HG03039 (cell line): Measurements from ENCODE around the gene LHPP.
"Not testable (repeated sequence)": the region's sequence is repeated elsewhere in the genome, so short reads cannot be mapped to it uniquely, and the experiment has no call there.

ENCODE experiments used
- ATAC-seq: cut with Tn5 transposase; IDR thresholded peaks from one replicate; pipeline ENCODE4 v1.9.1; 2021; ENCODE audit warnings: mild to moderate bottlenecking, moderate library complexity; ENCODE audit not compliant: unreplicated experiment

LHPP gene

DNA sequence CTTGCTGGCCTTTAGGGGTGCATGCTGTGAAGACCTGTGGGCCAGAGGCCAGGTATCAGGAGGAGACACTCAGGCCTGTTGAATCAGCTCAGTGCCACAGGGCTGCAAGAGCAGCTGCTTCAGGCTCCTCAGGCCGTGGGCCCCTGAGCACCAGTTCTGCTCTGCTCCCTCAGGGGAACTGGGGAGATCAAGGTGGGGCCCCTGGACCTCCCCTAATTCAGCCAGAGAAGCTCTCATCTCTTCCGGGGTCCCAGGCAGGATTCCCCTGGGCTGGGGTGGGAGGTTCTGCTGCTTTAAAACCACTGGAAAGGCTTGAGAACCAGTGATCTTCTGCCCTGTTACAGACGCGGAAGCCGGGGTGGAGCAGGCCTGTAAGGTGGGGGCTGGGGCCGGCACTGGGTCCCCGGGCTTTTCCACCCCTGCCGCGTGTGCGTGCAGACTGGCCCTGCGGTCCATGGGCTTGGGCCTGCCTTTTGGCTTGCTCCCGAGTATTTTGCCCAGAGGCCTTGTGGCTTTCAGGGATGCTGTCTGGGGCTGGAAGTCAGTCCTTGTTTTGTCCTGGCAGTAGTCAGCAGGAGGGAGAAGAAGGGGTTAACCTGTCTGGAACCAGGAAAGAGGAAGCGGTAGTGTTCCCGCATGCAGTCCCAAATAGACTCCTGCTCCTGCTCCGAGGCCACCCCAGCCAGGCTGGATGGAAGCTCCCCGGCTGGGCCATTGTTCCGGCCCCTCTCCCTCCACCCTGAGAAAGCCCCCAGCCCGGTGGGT, 74.3 kb downstream of the LHPP start:
- ATAC-seq = no peak

- no peak for ATAC-seq
Observed at GRCh38 chr10:124536496-124537050, 75.0 kb downstream of the LHPP start.

- no peak for ATAC-seq
Observed at GRCh38 chr10:124537166-124537725, 75.6 kb downstream of the LHPP start.

DNA sequence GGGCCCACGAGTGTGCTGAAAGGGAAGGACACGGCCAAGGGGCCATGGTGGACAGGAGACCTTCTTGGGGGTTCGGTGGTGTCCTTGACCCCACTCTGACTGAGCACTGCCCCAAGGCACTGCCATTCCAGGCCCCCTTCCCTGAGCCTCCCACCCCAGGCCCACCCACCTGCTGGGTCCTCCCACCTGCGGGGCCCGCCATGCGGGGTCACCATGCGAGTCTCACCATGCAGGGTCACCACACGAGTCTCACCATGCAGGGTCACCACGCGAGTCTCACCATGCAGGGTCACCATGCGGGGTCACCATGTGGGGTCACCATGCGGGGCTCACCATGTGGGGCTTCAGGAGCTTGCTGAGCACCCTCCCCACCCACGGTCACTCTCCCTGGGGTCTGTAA, 76.3 kb downstream of the LHPP start:
- no peak for ATAC-seq

GRCh38 chr10:124538706-124539105, 77.1 kb downstream of the LHPP start:
- no peak for ATAC-seq

- ATAC-seq = no peak
Observed at GRCh38 chr10:124539935-124540641, 78.5 kb downstream of the LHPP start.

GRCh38 chr10:124541076-124541903, 79.7 kb downstream of the LHPP start:
- no peak for ATAC-seq

GRCh38 chr10:124542336-124542735, 80.7 kb downstream of the LHPP start:
- no peak for ATAC-seq

DNA sequence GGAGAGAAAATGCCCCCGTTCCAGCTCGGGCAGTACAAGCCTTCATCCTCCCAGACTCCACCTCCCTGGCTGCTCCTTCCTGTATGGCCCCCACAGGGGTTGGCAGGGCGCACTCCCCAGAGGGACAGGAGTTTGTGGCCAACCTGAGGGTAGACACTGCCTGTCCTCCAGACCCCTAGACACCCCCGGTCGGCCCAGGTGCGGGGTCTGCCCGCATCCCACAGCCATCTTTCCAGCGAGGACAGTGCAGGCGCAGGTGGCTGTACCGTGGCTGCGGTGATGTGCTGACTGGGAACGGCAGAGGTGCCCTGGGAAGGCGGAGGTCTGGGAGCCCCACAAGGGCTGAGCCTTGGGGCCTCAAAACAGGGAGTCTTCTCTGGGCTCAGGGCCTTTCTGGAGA, 81.5 kb downstream of the LHPP start:
- ATAC-seq = no peak

GRCh38 chr10:124543971-124544370, 82.3 kb downstream of the LHPP start:
- no peak for ATAC-seq

DNA sequence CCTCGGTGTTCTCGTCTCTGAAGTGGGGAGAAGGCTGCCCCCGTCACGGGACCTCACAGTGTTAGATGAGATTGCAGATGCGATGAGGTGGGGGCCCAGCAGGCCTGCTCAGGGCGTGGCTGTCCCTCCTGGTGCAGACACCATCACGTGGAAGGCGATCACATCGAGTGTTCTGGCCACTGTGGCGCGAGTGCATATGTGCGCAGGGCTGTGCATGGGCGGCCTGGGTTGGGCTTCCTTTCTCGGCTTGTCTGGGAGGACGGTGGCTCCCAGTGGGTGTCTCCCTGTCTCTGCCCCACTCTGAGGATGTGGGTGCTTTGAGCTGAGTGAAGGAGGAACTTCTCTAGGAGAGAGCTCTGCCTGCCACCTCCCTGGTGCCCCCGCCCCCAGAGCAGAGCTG, 83.1 kb downstream of the LHPP start:
- ATAC-seq = no peak

GRCh38 chr10:124545351-124546054, 83.9 kb downstream of the LHPP start:
- no peak for ATAC-seq

- no peak for ATAC-seq
Observed at GRCh38 chr10:124546055-124546369, 84.4 kb downstream of the LHPP start.

GRCh38 chr10:124546957-124547646, 85.5 kb downstream of the LHPP start:
- ATAC-seq = no peak

DNA sequence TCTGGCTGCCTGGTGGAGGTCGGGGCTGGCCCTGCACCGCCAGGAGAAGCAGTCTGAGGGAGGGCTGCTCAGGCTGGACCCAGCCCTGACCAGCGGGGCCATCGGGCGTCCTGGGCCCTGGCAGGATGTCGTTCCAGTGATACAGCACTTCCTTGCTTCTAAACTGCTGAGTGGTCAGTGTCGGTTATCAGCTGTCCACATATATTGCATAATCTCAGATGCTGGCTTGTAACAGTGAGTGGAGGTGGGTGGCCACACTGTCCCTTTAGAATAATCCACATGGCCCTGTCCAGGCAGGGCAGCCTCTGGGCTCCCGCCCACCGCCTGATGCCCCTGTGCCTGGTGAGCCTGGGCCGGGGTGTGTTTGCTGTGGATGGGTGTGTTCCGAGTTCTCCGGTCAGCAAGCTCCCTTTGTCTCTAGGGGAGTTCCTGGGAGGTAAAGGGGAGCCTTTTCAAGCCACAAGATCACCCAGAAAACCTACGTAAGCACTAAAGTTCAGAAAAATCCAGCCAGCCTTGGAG, 86.1 kb downstream of the LHPP start:
- no peak for ATAC-seq

- not testable (repeated sequence) for ATAC-seq
Observed at GRCh38 chr10:124549171-124549570, 87.5 kb downstream of the LHPP start.

DNA sequence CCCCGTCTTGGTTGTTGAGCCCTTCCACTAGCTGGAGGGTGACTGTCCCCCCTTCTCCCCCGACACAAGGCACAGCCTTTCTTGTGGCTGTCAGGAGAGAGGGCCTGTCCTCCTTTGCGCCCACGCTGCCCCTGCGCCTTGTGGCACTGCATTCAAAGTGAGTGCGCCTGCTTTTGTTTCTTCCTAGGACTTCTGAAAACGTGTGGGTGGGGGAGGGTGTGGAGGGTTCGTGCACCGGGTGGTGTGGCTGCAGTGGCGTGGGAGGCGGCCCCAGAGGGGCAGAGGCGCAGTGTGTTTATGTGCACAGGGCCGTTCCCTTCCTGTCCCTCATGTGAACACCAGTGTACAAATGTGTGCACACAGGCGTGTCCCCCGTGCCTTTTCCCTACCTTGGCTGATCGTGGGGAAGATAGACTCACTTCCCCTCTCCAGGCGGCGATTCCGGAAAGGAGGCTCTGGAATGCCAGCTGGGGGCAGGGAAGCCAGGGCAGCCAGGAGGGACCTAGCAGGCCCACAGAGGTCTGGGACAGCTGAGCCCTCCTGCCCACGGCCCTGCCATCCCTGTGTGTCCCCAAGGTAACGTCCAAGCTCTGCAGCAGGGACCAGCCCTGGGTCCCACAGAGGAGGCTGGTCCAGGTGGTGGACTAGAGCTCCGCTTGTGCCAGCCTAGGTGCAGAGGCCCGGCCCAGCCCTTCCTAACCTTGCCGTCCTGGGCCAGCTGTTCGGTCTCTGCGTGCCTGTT, 88.8 kb downstream of the LHPP start:
- no peak for ATAC-seq

DNA sequence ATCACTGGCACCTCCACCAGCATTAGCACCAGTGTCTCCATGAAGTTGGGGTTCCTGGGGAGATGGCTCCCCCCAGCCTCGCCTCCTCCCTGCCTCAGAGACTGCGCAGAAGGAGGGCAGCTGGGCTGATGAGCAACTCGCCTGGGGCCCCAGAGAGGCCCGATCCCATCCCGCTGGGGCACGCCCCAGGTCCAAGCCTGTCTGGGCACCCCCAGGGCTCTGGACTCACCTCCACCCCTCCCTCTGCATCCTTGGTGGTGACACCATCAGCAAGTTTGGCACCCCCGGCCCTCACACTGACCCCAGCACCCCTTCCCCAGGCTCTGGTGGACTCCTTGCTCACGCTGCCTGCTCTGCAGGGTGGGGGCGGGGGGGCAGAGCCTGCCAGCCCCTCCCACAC, 89.5 kb downstream of the LHPP start:
- ATAC-seq = no peak

DNA sequence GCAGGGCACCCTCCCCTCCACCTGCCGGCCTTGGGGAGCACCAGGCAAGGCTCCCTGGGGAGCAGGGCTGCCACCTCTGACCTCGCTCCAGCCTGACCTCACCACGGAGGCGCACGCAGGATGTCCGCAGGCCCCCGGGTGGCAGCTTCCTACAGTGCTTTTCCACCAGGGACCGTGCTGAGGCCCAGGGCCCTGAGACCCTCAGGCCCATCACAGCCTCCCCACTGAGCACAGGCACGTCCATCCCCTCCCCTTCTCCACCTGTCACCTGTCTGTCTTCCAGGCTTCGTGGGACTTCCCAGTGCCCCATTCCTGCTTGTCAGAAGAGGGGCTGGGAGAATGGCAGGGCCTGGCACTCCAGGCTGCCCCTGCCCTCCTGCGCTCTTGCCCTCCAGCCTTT, 90.1 kb downstream of the LHPP start:
- ATAC-seq = no peak
